ENCODE measurements around the gene ZNF239.
"Not testable (repeated sequence)": the region's sequence is repeated elsewhere in the genome, so short reads cannot be mapped to it uniquely, and the experiment has no call there.

The ZNF239 gene

GRCh38 chr10:43574001-43574892 is at the start of gene ZNF239:
Gene ZNF239 (minus strand): TSS chr10:43574616. CDS start chr10:43558079, 16,537 bp downstream.
- peak; percentile 88 for DNase-seq

DNA sequence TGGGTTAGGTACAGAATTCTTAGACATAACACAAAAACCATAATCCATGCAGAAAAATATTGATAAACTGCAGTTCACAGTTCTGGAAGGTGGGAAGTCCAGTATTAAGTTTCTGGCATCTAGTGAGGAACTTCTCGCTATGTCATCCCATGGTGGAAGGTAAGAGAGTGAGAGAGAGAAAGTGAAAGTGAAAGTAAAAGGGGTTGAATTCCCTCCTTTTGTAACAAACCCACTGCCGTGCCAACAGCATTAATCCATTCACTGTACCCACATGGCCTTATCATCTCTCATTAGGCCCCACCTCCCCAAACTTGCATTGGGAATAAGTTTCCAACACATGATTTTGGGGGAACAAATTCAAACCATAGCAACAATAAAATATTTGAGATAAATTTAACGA is 48.9 kb upstream of the ZNF239 start:
- no peak for DNase-seq

DNA sequence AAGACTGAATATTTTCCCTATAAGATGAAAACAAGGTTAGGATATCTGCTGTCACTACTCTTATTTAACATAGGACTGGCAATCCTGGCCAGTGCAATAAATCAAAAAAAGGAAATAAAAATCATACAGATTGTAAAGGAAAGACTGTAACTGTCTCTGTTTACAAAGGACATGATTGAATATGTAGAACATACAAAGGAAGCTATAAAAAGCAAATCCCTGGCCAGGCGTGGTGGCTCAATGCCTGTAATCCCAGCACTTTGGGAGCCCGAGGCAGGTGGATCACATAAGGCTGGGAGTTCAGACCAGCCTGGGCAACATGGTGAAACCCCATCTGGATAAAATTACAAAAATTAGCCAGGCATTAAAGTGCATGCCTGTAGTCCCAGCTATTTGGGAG is 47.6 kb upstream of the ZNF239 start:
- DNase-seq, result no peak

DNA sequence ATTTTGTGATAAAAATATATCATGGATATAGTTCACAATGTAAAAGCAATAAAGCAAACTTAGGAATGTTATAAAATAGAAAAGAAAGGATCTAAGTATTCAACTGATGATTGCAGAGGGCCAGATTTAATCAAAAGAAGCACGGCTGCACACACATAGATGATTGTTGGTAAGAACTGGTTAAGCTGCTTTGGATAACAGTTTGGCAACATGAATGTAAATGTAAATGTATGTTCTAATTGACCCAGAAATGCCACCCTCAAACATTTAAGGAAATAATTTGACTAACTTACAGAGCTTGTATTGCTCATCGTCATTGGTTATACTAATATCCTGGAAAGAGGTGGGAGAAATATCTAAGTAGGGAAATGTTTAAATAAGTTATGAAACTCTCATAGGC is 45.0 kb upstream of the ZNF239 start:
- DNase-seq, result no peak

DNA sequence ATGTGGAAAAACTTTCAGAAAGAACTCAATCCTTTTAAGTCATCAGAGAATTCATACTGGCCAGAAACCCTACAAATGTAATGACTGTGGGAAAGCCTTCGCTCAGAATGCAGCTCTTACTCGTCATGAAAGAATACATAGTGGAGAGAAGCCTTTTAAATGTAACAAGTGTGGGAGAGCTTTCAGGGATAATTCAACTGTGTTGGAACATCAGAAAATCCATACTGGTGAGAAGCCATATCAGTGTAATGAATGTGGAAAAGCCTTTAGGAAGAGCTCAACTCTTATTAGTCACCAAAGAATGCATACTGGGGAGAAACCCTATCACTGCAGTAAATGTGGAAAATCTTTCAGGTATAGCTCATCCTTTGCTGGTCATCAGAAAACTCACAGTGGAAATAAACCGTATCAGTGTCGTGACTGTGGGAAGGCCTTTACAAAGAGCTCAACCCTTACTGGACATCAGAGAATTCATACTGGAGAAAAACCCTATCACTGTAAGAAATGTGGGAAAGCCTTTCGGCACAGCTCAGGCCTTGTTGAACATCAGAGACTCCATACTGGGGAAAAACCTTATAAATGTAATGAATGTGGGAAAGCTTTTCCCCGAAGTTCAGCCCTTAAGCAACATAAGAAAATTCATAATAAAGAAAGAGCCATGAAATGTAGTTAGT is 42.4 kb upstream of the ZNF239 start:
- no peak for DNase-seq

GRCh38 chr10:43610636-43611035 is 36.2 kb upstream of the ZNF239 start:
- no peak for DNase-seq

DNA sequence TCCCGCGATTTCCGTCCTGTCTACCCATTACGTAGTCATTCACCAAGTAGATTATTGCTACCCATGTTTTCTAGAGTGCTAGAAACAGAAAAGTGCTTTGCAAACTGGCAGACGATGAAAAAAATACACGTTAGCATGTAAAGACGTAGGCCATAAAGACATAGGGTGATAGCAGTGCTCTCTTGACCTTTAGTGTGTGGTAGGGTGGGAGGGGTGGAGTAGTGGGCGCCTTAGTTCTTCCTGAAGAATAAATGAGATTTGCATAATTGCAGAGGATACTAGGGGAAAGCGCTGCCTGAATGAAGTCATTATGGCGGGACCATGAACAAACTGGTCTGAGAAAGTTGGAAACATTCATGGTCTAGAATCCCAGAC is 32.8 kb upstream of the ZNF239 start:
- DNase-seq, result no peak

DNA sequence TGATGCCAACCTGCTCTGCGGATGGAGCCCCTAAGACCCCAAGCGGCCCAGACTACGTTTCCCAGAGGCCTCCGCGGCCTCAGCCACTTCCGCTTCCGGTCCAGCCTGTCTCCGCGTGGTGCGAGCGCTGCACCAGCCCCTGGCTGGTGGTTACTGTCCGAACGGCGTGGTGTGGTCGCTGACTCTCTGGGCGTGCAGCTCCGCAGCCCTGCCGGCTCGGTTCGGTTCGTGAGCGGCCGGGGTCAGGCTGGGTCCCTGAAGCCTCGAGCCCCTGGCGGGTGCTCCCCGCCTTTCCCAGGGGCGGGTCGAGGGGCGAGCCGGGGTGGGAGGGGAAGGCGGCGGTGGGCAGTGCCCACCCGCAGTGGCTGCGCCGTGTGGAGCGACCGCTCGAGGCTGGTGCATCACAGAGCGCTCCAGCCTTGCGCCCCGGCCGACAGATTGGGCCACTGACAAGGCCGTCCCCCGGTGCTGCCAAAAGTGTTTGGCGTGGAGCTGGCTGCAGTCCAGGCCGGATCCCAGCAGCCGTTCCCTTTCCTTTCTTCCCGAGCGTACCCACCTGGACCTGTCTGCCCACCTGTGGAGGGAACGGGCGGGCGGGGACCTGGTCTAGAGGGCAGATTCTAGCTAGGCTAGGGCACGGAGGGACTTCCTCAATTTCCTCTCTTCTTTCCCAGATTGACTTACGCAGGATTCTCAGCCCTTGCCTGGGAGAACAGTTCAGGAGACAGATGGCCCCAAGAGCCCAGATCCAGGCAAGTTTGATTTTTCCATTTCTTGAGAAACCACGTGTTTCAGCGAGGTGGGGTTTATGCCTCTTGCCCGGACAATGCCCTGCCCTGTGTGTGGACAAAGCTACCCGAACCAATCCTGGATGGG is 32.1 kb upstream of the ZNF239 start, which contains the start of gene ZNF485:
TSS of gene ZNF485 (plus strand) at position 116 of the 876 bp plus-strand sequence. CDS start at position 729, 613 bp downstream.
- peak; percentile 80 for DNase-seq

DNA sequence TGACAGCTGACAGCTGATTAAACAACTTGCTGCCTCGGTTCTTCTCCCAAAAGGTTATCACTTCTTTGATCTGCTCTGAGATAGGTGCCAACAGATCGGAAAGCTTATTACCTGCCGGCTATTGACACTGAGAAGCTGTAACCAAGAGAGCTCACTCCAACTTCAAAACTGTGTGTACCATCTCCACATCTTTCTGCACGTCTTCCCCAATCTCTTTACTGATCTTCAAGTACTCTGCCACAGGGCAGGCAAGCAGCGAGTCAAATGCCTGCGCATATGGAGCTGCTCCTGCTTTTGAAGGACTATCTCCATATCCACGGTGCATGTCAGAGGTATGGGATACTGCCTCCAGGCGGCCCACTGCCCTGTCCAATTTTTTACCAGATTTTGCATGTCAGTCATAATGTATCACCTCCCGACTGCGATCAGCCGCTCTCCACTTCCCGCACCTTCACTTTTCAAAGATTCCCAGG is 31.5 kb upstream of the ZNF239 start:
- no peak for DNase-seq

GRCh38 chr10:43601576-43601975 is 27.2 kb upstream of the ZNF239 start:
- DNase-seq, result not testable (repeated sequence)

- no peak for DNase-seq
These were observed 24.9 kb upstream of the ZNF239 start for GRCh38 chr10:43599333-43599732.

DNA sequence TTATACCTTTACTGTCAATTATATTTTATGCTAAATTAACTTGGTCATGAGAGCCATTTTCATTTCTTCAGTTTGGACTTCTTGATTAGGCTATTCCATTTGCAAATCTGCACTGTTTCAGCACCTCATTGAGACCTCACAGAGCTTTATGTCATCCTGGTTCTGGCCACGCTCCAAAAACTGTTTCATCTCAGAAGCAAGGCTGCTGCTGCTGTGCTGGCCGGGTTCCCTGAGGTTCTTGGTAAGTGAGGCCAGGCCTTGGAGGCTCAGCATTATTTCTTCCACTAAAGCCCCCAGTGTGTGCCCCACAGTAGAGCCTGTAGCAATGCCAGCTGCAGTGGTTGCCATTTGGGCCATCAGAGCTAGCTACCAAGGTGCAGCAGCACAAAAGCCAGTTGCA is 24.0 kb upstream of the ZNF239 start:
- DNase-seq, result no peak

DNA sequence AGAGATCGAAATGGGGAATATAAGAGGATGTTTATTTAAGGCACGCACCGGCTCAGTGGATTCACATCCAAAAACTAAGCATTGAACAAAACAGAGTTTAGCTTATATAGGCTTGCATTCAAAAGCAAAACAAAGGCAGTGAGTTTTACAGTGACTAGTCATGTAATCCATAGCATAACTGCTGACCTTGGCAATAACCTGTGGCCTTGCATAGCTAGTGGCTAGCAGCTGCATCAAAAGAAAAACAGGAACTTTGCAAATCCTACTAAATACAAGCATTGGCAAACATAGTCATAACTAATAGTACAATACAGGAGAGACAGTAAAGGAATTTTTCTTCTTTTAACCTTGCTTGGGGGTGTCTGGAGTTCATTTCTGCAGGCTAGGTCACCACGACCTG is 22.1 kb upstream of the ZNF239 start:
- DNase-seq, result no peak

DNA sequence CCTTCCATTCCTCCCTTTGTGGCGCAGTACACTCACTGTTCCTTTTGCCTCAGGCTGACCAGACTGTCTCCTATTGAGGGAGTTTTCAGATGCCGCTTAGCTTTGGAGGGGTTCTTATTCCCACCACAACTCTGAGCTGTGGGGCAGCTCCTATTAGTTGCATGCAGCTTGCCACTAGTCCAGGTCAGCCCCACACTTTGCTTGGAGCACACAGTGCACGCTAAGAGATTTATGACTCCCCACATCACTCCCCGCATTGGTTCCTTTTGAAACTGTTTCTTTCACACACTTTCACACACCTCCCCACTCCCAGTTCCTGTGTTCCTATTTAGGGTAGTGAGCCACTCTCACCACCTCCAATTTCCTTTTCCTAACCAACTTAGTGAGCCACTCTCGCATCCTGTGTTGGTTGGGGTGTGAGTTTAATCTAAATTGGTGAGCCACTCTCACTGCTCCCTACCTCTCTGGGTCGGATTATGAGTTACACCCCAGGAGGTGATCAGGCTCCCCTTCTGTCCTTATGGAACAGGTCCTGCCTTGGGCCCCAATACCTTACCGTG is 21.4 kb upstream of the ZNF239 start:
- no peak for DNase-seq

- no peak for DNase-seq
These were observed 20.7 kb upstream of the ZNF239 start for GRCh38 chr10:43594944-43595589.

GRCh38 chr10:43591303-43591904 is 17.0 kb upstream of the ZNF239 start:
- DNase-seq, result no peak

DNA sequence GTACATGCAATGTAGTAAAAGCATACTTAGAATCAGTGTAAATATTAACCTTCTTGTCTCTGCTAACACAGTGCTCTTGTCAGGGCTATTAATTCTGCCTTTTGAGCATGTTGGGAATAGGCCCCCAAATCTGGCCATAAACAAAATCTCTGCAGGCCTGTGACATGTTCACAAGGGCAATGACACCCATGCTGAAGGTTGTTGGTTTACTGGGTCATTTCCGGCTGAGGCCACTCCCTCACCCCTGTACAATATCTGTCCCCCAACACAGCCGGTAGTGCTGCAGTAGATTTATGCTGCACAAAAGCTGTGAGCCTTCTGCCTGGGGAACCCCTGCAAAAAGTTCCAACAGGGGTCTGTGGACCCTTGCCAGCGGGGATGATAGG is 12.3 kb upstream of the ZNF239 start:
- not testable (repeated sequence) for DNase-seq

GRCh38 chr10:43585981-43586729 is 11.7 kb upstream of the ZNF239 start:
- no peak for DNase-seq

DNA sequence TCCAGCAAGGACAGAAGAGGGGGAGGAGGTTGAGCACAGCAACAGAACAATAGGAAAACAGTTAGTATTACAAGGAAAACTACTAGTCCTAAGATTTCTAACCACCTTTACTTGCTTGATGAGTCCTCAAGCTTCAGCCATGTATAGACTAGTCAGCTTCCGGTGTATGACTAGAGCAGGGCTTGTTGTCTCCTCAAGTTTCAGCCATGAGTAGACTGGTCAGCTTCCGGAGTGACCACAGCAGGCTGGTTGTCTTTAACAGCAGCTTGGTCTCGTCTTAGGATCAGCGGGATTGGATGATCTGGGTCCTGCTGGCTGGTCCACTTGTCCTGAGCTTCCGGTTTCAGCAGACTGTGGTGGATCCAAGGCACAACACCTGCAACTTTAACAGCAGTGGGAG is 10.6 kb upstream of the ZNF239 start:
- DNase-seq, result no peak

DNA sequence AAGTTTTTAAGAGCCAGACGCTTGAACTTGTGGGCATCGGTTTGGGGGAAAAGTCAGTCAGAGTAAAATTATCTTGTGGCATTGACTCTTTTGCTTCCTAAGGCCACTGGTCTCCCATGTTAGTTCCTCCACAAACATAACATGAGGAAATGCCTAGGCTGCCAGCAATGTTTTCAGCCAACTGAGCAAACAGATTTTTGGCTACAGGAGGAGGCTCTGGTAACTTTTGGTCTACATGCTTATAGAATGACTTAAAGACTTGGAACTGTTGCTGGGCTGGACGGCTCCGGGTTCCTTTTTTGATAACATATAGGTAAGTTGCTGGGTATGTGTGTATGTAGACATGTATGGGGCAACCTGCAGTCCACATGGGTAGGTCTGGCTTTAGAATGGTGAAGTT is 9.6 kb upstream of the ZNF239 start:
- no peak for DNase-seq

GRCh38 chr10:43576580-43576979 is 2.2 kb upstream of the ZNF239 start:
- DNase-seq, result no peak
